ENCODE results near the gene FANCI. TPM values are rescaled to one million over a fixed set of nuclear protein-coding genes. Genes with fewer than 3 reads are reported as not detected.

The FANCI gene
- total RNA-seq = 16.9 TPM

GRCh38 chr15:89243691-89244573 is at the start of gene FANCI:
TSS of gene FANCI (plus strand) at chr15:89243979. CDS start at chr15:89247648, 3,669 bp downstream.

GRCh38 chr15:89221543-89221942 is 22.2 kb upstream of the FANCI start, which contains the start of gene RLBP1:
TSS of gene RLBP1 (minus strand) at chr15:89221579. CDS start at chr15:89218975, 2,604 bp downstream.

GRCh38 chr15:89334510-89335297 is 90.9 kb downstream of the FANCI start, which contains the start of gene POLG:
TSS of gene POLG (minus strand) at chr15:89334824. CDS start at chr15:89333754, 1,070 bp downstream.

Small RNAs within 50 kb of the gene (small RNA-seq; reads per million reads assigned to genes)
- not detected for gene MIR6766 (ENCODE audit: low replicate concordance)

Other genes starting within 250 kb of the FANCI start
- gene ABHD2, start 155.5 kb upstream of the FANCI start, total RNA-seq = 90.1 TPM
- 2.2 TPM for gene RLBP1, start 22.4 kb upstream of the FANCI start, total RNA-seq
- gene POLG, start 90.8 kb downstream of the FANCI start, total RNA-seq = 69.2 TPM

All from parietal lobe (tissue), 2 donors.